Measurements from ENCODE around the gene LCN6.

- no peak for TF ChIP-seq EZH2 (IDR thresholded peaks at IDR 0.05)
- TF ChIP-seq CTCF (IDR thresholded peaks at IDR 0.05), result no peak
These were observed 24.9 kb downstream of the LCN6 start for GRCh38 chr9:136723362-136723976.
